Measurements from ENCODE around the gene ANAPC5.

GRCh38 chr12:121330692-121331091, 21.5 kb downstream of the ANAPC5 start:
- TF ChIP-seq CTCF (IDR thresholded peaks at IDR 0.05; ENCODE audit: low read depth, low read length) (no peak), EZH2phosphoT487 (IDR thresholded peaks at IDR 0.05; ENCODE audit: low read depth) (no peak)
